ES-I3 (cell line): ENCODE measurements around the gene AIFM1.

ENCODE experiments used
- H3K36me3 ChIP-seq: 2 replicates; pipeline ENCODE4 v1.6.1; 2013; ENCODE audit warnings: mild to moderate bottlenecking, low read length, control low read depth, moderate library complexity; ENCODE audit not compliant: insufficient read depth
- H3K4me1 ChIP-seq: 2 replicates; pipeline ENCODE4 v1.6.1; 2013; ENCODE audit warnings: mild to moderate bottlenecking, control low read depth, low read length; ENCODE audit not compliant: insufficient read depth
- H3K9ac ChIP-seq: 2 replicates; pipeline ENCODE4 v1.6.1; 2013; ENCODE audit warnings: low read depth, mild to moderate bottlenecking, low read length, moderate library complexity
- H3K9me3 ChIP-seq: 2 replicates; pipeline ENCODE4 v1.6.1; 2013; ENCODE audit warnings: mild to moderate bottlenecking, low read length, moderate library complexity; ENCODE audit not compliant: control insufficient read depth, insufficient read depth

AIFM1 gene

GRCh38 chrX:130158311-130158710 lies 7.3 kb downstream of the AIFM1 start:
- Histone ChIP-seq H3K9me3 (no peaks in the 10 kb centered on the region), H3K36me3 (0 out of 2 replicates have a peak, but pooled peaks cover 2% of the 10 kb centered on the region), H3K4me1 (no peaks in the 10 kb centered on the region), H3K9ac (no peak overlapping the region)

GRCh38 chrX:130155564-130155963 lies 10.1 kb downstream of the AIFM1 start:
- Histone ChIP-seq H3K4me1 (no peaks in the 10 kb centered on the region), H3K9ac (no peak overlapping the region), H3K9me3 (no peaks in the 10 kb centered on the region), H3K36me3 (0 out of 2 replicates have a peak, but pooled peaks cover 2% of the 10 kb centered on the region)

GRCh38 chrX:130147631-130148030 lies 18.0 kb downstream of the AIFM1 start:
- H3K9ac ChIP-seq, result no peak overlapping the region
- H3K9me3 ChIP-seq, result no peaks in the 10 kb centered on the region
- H3K4me1 ChIP-seq, result no peaks in the 10 kb centered on the region
- peaks cover 5% of the 10 kb centered on the region for H3K36me3 ChIP-seq

GRCh38 chrX:130145123-130145522 lies 20.5 kb downstream of the AIFM1 start:
- H3K36me3 ChIP-seq, result peaks cover 5% of the 10 kb centered on the region

GRCh38 chrX:130144509-130144908 lies 21.1 kb downstream of the AIFM1 start:
- Histone ChIP-seq H3K36me3 (peaks cover 5% of the 10 kb centered on the region), H3K9me3 (no peaks in the 10 kb centered on the region), H3K4me1 (0 out of 2 replicates have a peak, but pooled peaks cover under 1% of the 10 kb centered on the region)

More at GRCh38 chrX:130145123-130145522, 20.5 kb downstream of the AIFM1 start:
- H3K9ac ChIP-seq, result no peak overlapping the region
- no peaks in the 10 kb centered on the region for H3K4me1 ChIP-seq
- no peaks in the 10 kb centered on the region for H3K9me3 ChIP-seq

GRCh38 chrX:130139474-130140201 lies 26.0 kb downstream of the AIFM1 start:
- no peaks in the 10 kb centered on the region; the same call in 1 of the 2 replicates for H3K36me3 ChIP-seq
- H3K9me3 ChIP-seq, result no peaks in the 10 kb centered on the region
- H3K9ac ChIP-seq, result no peak overlapping the region
- H3K4me1 ChIP-seq, result 0 out of 2 replicates have a peak, but pooled peaks cover 2% of the 10 kb centered on the region

More at GRCh38 chrX:130144509-130144908, 21.1 kb downstream of the AIFM1 start:
- H3K9ac ChIP-seq, result no peak overlapping the region

- H3K4me1 ChIP-seq, result 0 out of 2 replicates have a peak, but pooled peaks cover 2% of the 10 kb centered on the region
- H3K9me3 ChIP-seq, result no peaks in the 10 kb centered on the region
- H3K36me3 ChIP-seq, result peaks cover 3% of the 10 kb centered on the region; the same call in 1 of the 2 replicates
- no peak overlapping the region for H3K9ac ChIP-seq
Observed at GRCh38 chrX:130136961-130137360, 28.7 kb downstream of the AIFM1 start.

- H3K36me3 ChIP-seq, result peaks cover 3% of the 10 kb centered on the region; the same call in 1 of the 2 replicates
- H3K4me1 ChIP-seq, result 0 out of 2 replicates have a peak, but pooled peaks cover 2% of the 10 kb centered on the region
- no peak overlapping the region for H3K9ac ChIP-seq
- no peaks in the 10 kb centered on the region for H3K9me3 ChIP-seq
Observed at GRCh38 chrX:130136496-130136895, 29.1 kb downstream of the AIFM1 start.

GRCh38 chrX:130130990-130131389 lies 34.7 kb downstream of the AIFM1 start:
- Histone ChIP-seq H3K36me3 (peaks cover 7% of the 10 kb centered on the region), H3K9ac (no peak overlapping the region), H3K9me3 (no peaks in the 10 kb centered on the region), H3K4me1 (no peaks in the 10 kb centered on the region)

GRCh38 chrX:130125091-130125874 lies 40.4 kb downstream of the AIFM1 start:
- no peaks in the 10 kb centered on the region; the same call in 1 of the 2 replicates for H3K36me3 ChIP-seq
- peaks cover under 1% of the 10 kb centered on the region; the same call in 1 of the 2 replicates for H3K4me1 ChIP-seq
- no peak overlapping the region for H3K9ac ChIP-seq
- H3K9me3 ChIP-seq, result no peaks in the 10 kb centered on the region

GRCh38 chrX:130124577-130124976 lies 41.1 kb downstream of the AIFM1 start:
- Histone ChIP-seq H3K4me1 (peaks cover 8% of the 10 kb centered on the region; the same call in 1 of the 2 replicates), H3K9ac (no peak overlapping the region), H3K9me3 (no peaks in the 10 kb centered on the region), H3K36me3 (no peaks in the 10 kb centered on the region; the same call in 1 of the 2 replicates)

- Histone ChIP-seq H3K4me1 (peaks cover 20% of the 10 kb centered on the region; the same call in 1 of the 2 replicates), H3K9ac (peak overlapping the region; percentile 76; the same call in 1 of the 2 replicates), H3K36me3 (no peaks in the 10 kb centered on the region), H3K9me3 (no peaks in the 10 kb centered on the region)
Observed at GRCh38 chrX:130121505-130121800, 44.2 kb downstream of the AIFM1 start.

GRCh38 chrX:130120746-130121504 lies 44.7 kb downstream of the AIFM1 start:
- Histone ChIP-seq H3K9me3 (no peaks in the 10 kb centered on the region), H3K36me3 (no peaks in the 10 kb centered on the region), H3K9ac (peak overlapping the region; percentile 76), H3K4me1 (peaks cover 20% of the 10 kb centered on the region; the same call in 1 of the 2 replicates)

- H3K9me3 ChIP-seq, result no peaks in the 10 kb centered on the region
- peak overlapping the region; percentile 76 for H3K9ac ChIP-seq
- H3K36me3 ChIP-seq, result no peaks in the 10 kb centered on the region
- peaks cover 20% of the 10 kb centered on the region; the same call in 1 of the 2 replicates for H3K4me1 ChIP-seq
Observed at GRCh38 chrX:130120321-130120731, 45.3 kb downstream of the AIFM1 start.
